ENCODE results near the gene DEPP1. TPM values are rescaled to one million over a fixed set of nuclear protein-coding genes. Genes with fewer than 3 reads are reported as not detected.
A peak's percentile ranks its signal among the peaks of the same experiment; 100 is the strongest.

DEPP1 gene
- total RNA-seq, 1 donor from 2014 or later = 20.1 TPM

GRCh38 chr10:44966129-44966815, 12.3 kb downstream of the DEPP1 start:
- no peak overlapping the region for H3K4me3 ChIP-seq (ENCODE audit: low read depth, low read length)
- no peak for TF ChIP-seq CTCF (conservative IDR thresholded peaks at IDR 0.05; ENCODE audit: low read depth, low read length)
- DNase-seq (ENCODE audit: low read depth) = no peak

GRCh38 chr10:44965651-44966097, 12.9 kb downstream of the DEPP1 start:
- no peak for DNase-seq (ENCODE audit: low read depth)
- TF ChIP-seq CTCF (conservative IDR thresholded peaks at IDR 0.05; ENCODE audit: low read depth, low read length) = peak; percentile 19
- no peak overlapping the region for H3K4me3 ChIP-seq (ENCODE audit: low read depth, low read length)

GRCh38 chr10:44965104-44965503, 13.5 kb downstream of the DEPP1 start:
- H3K4me3 ChIP-seq (ENCODE audit: low read depth, low read length) = no peak overlapping the region
- TF ChIP-seq CTCF (conservative IDR thresholded peaks at IDR 0.05; ENCODE audit: low read depth, low read length) = no peak
- no peak for DNase-seq (ENCODE audit: low read depth)

- no peak for TF ChIP-seq CTCF (conservative IDR thresholded peaks at IDR 0.05; ENCODE audit: low read depth, low read length)
- DNase-seq (ENCODE audit: low read depth) = no peak
- peak overlapping the region; percentile 18 for H3K4me3 ChIP-seq (ENCODE audit: low read depth, low read length)
These were observed 14.6 kb downstream of the DEPP1 start for GRCh38 chr10:44963772-44964633.

- DNase-seq (ENCODE audit: low read depth) = no peak
- peak; percentile 38 for TF ChIP-seq CTCF (conservative IDR thresholded peaks at IDR 0.05; ENCODE audit: low read depth, low read length)
- peak overlapping the region; percentile 18 for H3K4me3 ChIP-seq (ENCODE audit: low read depth, low read length)
These were observed 15.5 kb downstream of the DEPP1 start for GRCh38 chr10:44962870-44963738.

GRCh38 chr10:44961931-44962750, 16.5 kb downstream of the DEPP1 start:
- no peak for DNase-seq (ENCODE audit: low read depth)
- no peak for TF ChIP-seq CTCF (conservative IDR thresholded peaks at IDR 0.05; ENCODE audit: low read depth, low read length)
- peak overlapping the region; percentile 16 for H3K4me3 ChIP-seq (ENCODE audit: low read depth, low read length)

All from epithelial cell of proximal tubule (primary cell).